Measurements from ENCODE around the gene PTGFR. TPM values are rescaled to one million over a fixed set of nuclear protein-coding genes. Genes with fewer than 3 reads are reported as not detected.

Gene PTGFR
- total RNA-seq, 1 experiment from 2014 or later, result 1.5 TPM

- Histone ChIP-seq H3K4me1 (ENCODE audit: insufficient read depth, low read length, poor library complexity, severe bottlenecking) (no peaks in the 10 kb centered on the region), H3K4me3 (ENCODE audit: low read depth, low read length, poor library complexity, severe bottlenecking) (no peak overlapping the region), H3K27ac (ENCODE audit: low read depth, low read length, poor library complexity, severe bottlenecking) (no peak overlapping the region), H3K27me3 (replicated peaks; ENCODE audit: insufficient read depth, low read depth, low read length, poor library complexity) (no peaks in the 10 kb centered on the region), H3K36me3 (ENCODE audit: insufficient read depth, low read length, poor library complexity, severe bottlenecking) (no peaks in the 10 kb centered on the region), H3K9me3 (ENCODE audit: low read depth, low read length, poor library complexity, severe bottlenecking) (no peaks in the 10 kb centered on the region)
- ChIA-PET POLR2A (ENCODE audit: low non-redundant PET) (no interaction called here), CTCF (no interaction called here)
- intact Hi-C loops (cut with micrococcal nuclease; ENCODE audit: unreplicated experiment), result no loop called here
- no peak for TF ChIP-seq EZH2 (IDR thresholded peaks at IDR 0.05; ENCODE audit: borderline replicate concordance, low read depth, low read length, poor library complexity, severe bottlenecking)
- no peak for TF ChIP-seq CTCF (conservative IDR thresholded peaks at IDR 0.05; ENCODE audit: low read depth, low read length)
- no TSS peak for BruUV-seq (replicated peaks)
- DNase-seq (ENCODE audit: low spot score), result no peak
These were observed 71.1 kb downstream of the PTGFR start for GRCh38 chr1:78561856-78562255.

DNA sequence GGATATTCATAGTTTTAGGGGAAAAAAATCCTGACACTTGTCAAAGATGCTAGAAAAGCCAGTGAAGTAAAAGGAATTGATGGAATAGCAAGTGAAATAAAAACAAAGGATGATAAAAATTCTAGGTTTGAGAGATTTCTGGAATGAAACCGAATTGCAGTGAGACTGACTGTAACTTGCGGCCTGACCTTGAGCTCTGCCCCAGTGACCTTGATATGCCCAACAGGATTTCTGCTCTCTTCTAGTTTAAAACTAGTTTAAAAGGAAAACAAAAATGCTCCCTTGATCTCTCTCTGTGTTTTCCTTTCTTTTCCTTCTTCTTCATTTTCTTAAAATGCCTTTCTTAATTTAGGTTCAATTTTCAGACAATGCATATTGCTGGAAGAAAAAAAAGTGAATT is 74.6 kb downstream of the PTGFR start:
- TF ChIP-seq CTCF (conservative IDR thresholded peaks at IDR 0.05; ENCODE audit: low read depth, low read length) (no peak), EZH2 (IDR thresholded peaks at IDR 0.05; ENCODE audit: borderline replicate concordance, low read depth, low read length, poor library complexity, severe bottlenecking) (no peak)
- Histone ChIP-seq H3K27me3 (replicated peaks; ENCODE audit: insufficient read depth, low read depth, low read length, poor library complexity) (no peaks in the 10 kb centered on the region), H3K4me3 (ENCODE audit: low read depth, low read length, poor library complexity, severe bottlenecking) (no peak overlapping the region), H3K27ac (ENCODE audit: low read depth, low read length, poor library complexity, severe bottlenecking) (no peak overlapping the region), H3K4me1 (ENCODE audit: insufficient read depth, low read length, poor library complexity, severe bottlenecking) (no peaks in the 10 kb centered on the region), H3K9me3 (ENCODE audit: low read depth, low read length, poor library complexity, severe bottlenecking) (no peaks in the 10 kb centered on the region), H3K36me3 (ENCODE audit: insufficient read depth, low read length, poor library complexity, severe bottlenecking) (no peaks in the 10 kb centered on the region)
- intact Hi-C loops (cut with micrococcal nuclease; ENCODE audit: unreplicated experiment), result no loop called here
- CTCF ChIA-PET, result no interaction called here
- no peak for DNase-seq (ENCODE audit: low spot score)
- no TSS peak for BruUV-seq (replicated peaks)
- POLR2A ChIA-PET (ENCODE audit: low non-redundant PET), result no interaction called here

GRCh38 chr1:78570539-78570938 is 79.8 kb downstream of the PTGFR start:
- peaks cover 2% of the 10 kb centered on the region for H3K27me3 ChIP-seq (replicated peaks; ENCODE audit: insufficient read depth, low read depth, low read length, poor library complexity)
- no peaks in the 10 kb centered on the region for H3K36me3 ChIP-seq (ENCODE audit: insufficient read depth, low read length, poor library complexity, severe bottlenecking)
- ChIA-PET POLR2A (ENCODE audit: low non-redundant PET) (no interaction called here), CTCF (no interaction called here)
- H3K27ac ChIP-seq (ENCODE audit: low read depth, low read length, poor library complexity, severe bottlenecking), result no peak overlapping the region
- no peaks in the 10 kb centered on the region for H3K9me3 ChIP-seq (ENCODE audit: low read depth, low read length, poor library complexity, severe bottlenecking)
- BruUV-seq (replicated peaks), result no TSS peak
- no peak overlapping the region for H3K4me3 ChIP-seq (ENCODE audit: low read depth, low read length, poor library complexity, severe bottlenecking)
- no peak for DNase-seq (ENCODE audit: low spot score)
- H3K4me1 ChIP-seq (ENCODE audit: insufficient read depth, low read length, poor library complexity, severe bottlenecking), result no peaks in the 10 kb centered on the region
- intact Hi-C loops (cut with micrococcal nuclease; ENCODE audit: unreplicated experiment), result no loop called here
- 0 out of 2 replicates have a peak, but pooled peaks have one; percentile 18 for TF ChIP-seq CTCF (conservative IDR thresholded peaks at IDR 0.05; ENCODE audit: low read depth, low read length)
- TF ChIP-seq EZH2 (IDR thresholded peaks at IDR 0.05; ENCODE audit: borderline replicate concordance, low read depth, low read length, poor library complexity, severe bottlenecking), result no peak

All from A673 (cell line).